Caco-2 (cell line): ENCODE results near the gene WWOX. TPM values are rescaled to one million over a fixed set of nuclear protein-coding genes. Genes with fewer than 3 reads are reported as not detected.

Experiments used
- BruUV-seq: library from RNA; stranded (reverse); fragments of 400-500 nt; replicated peaks from 2 replicates; lab custom pipeline; 2021; lab: Mats Ljungman, UMichigan
- CTCF ChIA-PET: fragments of 300-600 bp; sonication (Branson Sonifier 250); formaldehyde crosslinking; loops from one replicate; lab custom pipeline; 2022; ENCODE audit warnings: antibody characterized with exemption; lab: Charles Lee
- POLR2A ChIA-PET: fragments of 300-600 bp; sonication (Branson Sonifier 250); formaldehyde crosslinking; loops from one replicate; lab custom pipeline; 2022; ENCODE audit warnings: antibody characterized with exemption; lab: Charles Lee
- DNase-seq, 2 experiments: peaks; one replicate each; pipeline versions ENCODE4 v3.0.0 to v3.0.0-alpha.2; 2020 to 2022
- H3K27me3 ChIP-seq: replicated peaks from 2 replicates; pipeline ENCODE4 v1.6.0; 2011; ENCODE audit warnings: low read length; ENCODE audit not compliant: control insufficient read depth, insufficient read depth
- H3K36me3 ChIP-seq: 2 replicates; pipeline ENCODE4 v1.5.1; 2011; ENCODE audit warnings: low read length; ENCODE audit not compliant: control insufficient read depth, insufficient read depth
- H3K4me1 ChIP-seq: fragments of 250-450 bp; sonication (Bioruptor Pico); 2 replicates; pipeline ENCODE4 v1.5.1; 2020; ENCODE audit warnings: mild to moderate bottlenecking
- H3K4me3 ChIP-seq: 2 replicates; pipeline ENCODE4 v1.5.1; 2011; ENCODE audit warnings: low read depth, mild to moderate bottlenecking, control low read depth, low read length
- H3K9me3 ChIP-seq: fragments of 250-450 bp; sonication (Bioruptor Pico); 2 replicates; pipeline ENCODE4 v1.5.1; 2020; ENCODE audit warnings: mild to moderate bottlenecking, moderate library complexity
- H3K27ac Mint-ChIP-seq: one replicate; pipeline ENCODE4 v1.8.0; 2022; ENCODE audit warnings: mixed read lengths; ENCODE audit not compliant: unreplicated experiment
- H3K27me3 Mint-ChIP-seq: one replicate; pipeline ENCODE4 v1.8.0; 2022; ENCODE audit warnings: mixed read lengths; ENCODE audit not compliant: insufficient read depth, unreplicated experiment
- H3K36me3 Mint-ChIP-seq: one replicate; pipeline ENCODE4 v1.8.0; 2022; ENCODE audit warnings: mild to moderate bottlenecking, mixed read lengths; ENCODE audit not compliant: insufficient read depth, unreplicated experiment
- H3K4me1 Mint-ChIP-seq: one replicate; pipeline ENCODE4 v1.8.0; 2022; ENCODE audit warnings: low read depth, mixed read lengths; ENCODE audit not compliant: unreplicated experiment
- H3K4me3 Mint-ChIP-seq: one replicate; pipeline ENCODE4 v1.8.0; 2022; ENCODE audit warnings: mild to moderate bottlenecking, moderate library complexity, mixed read lengths; ENCODE audit not compliant: unreplicated experiment
- H3K9me3 Mint-ChIP-seq: one replicate; pipeline ENCODE4 v1.8.0; 2022; ENCODE audit warnings: mixed read lengths; ENCODE audit not compliant: unreplicated experiment
- CTCF ChIP-seq, 2 experiments: fragments of 200-600 bp in 1 of 2; IDR thresholded peaks; 1 replicate in 1 of 2; 2 replicates in 1 of 2; pipeline versions ENCODE4 v1.5.1 to v1.8.0; 2011 to 2022; ENCODE audit warnings: antibody characterized with exemption in 1 of 2, control low read depth in 1 of 2, inconsistent platforms in 1 of 2, low read depth in 1 of 2, low read length in 1 of 2, mild to moderate bottlenecking in 1 of 2, moderate library complexity in 1 of 2; ENCODE audit not compliant: insufficient read depth in 1 of 2, severe bottlenecking in 1 of 2, unreplicated experiment in 1 of 2
- intact Hi-C: fragments of 100-400 bp; cut with micrococcal nuclease; formaldehyde crosslinking; loops from one replicate; pipeline ENCODE4 v1.10.0; 2022; ENCODE audit not compliant: unreplicated experiment
- total RNA-seq: library from RNA; stranded (reverse); gene quantifications from 2 replicates; pipeline ENCODE4 v1.2.3, GENCODE V29; 2022

The WWOX gene
- total RNA-seq, 1 experiment from 2014 or later: 45.0 TPM

- Histone ChIP-seq H3K4me1 (no peaks in the 10 kb centered on the region), H3K27me3 (no peaks in the 10 kb centered on the region), H3K9me3 (no peaks in the 10 kb centered on the region), H3K36me3 (no peaks in the 10 kb centered on the region), H3K4me3 (no peak overlapping the region)
- Mint-ChIP-seq H3K36me3 (no peaks in the 10 kb centered on the region), H3K4me1 (no peaks in the 10 kb centered on the region), H3K4me3 (no peak overlapping the region), H3K9me3 (no peaks in the 10 kb centered on the region), H3K27ac (no peak overlapping the region), H3K27me3 (no peaks in the 10 kb centered on the region)
- no peak for DNase-seq
- no TSS peak for BruUV-seq
- ChIA-PET CTCF (no interaction called here), POLR2A (no interaction called here)
- intact Hi-C loops: no loop called here
- TF ChIP-seq CTCF (IDR thresholded peaks at IDR 0.05; ENCODE audit: insufficient read depth in 1 of 2, low read depth in 1 of 2, low read length in 1 of 2, severe bottlenecking in 1 of 2, unreplicated experiment in 1 of 2): no peak
These were observed 1043.6 kb downstream of the WWOX start for GRCh38 chr16:79143026-79143425.

GRCh38 chr16:79150151-79150550 lies 1050.7 kb downstream of the WWOX start:
- Mint-ChIP-seq H3K27me3 (no peaks in the 10 kb centered on the region), H3K4me1 (peaks cover 6% of the 10 kb centered on the region), H3K4me3 (no peak overlapping the region), H3K9me3 (no peaks in the 10 kb centered on the region), H3K27ac (no peak overlapping the region), H3K36me3 (no peaks in the 10 kb centered on the region)
- no TSS peak for BruUV-seq
- Histone ChIP-seq H3K27me3 (no peaks in the 10 kb centered on the region), H3K36me3 (no peaks in the 10 kb centered on the region), H3K4me3 (no peak overlapping the region), H3K4me1 (peaks cover 27% of the 10 kb centered on the region), H3K9me3 (no peaks in the 10 kb centered on the region)
- ChIA-PET CTCF (no interaction called here), POLR2A (no interaction called here)
- no peak for TF ChIP-seq CTCF (IDR thresholded peaks at IDR 0.05; ENCODE audit: insufficient read depth in 1 of 2, low read depth in 1 of 2, low read length in 1 of 2, severe bottlenecking in 1 of 2, unreplicated experiment in 1 of 2)
- intact Hi-C loops: loop anchor here (10.0 kb wide), 1 partner anchor 625 kb away; no protein-coding TSS in a partner anchor
- DNase-seq: peak in 1 of 2 experiments; percentile 36

- Mint-ChIP-seq H3K36me3 (no peaks in the 10 kb centered on the region), H3K9me3 (no peaks in the 10 kb centered on the region), H3K4me3 (no peak overlapping the region), H3K27me3 (no peaks in the 10 kb centered on the region), H3K27ac (peak overlapping the region; percentile 3), H3K4me1 (peaks cover 6% of the 10 kb centered on the region)
- BruUV-seq: no TSS peak
- Histone ChIP-seq H3K4me1 (peaks cover 31% of the 10 kb centered on the region), H3K36me3 (no peaks in the 10 kb centered on the region), H3K27me3 (no peaks in the 10 kb centered on the region), H3K4me3 (no peak overlapping the region), H3K9me3 (no peaks in the 10 kb centered on the region)
- intact Hi-C loops: loop anchor here (10.0 kb wide), 1 partner anchor 624 kb away; no protein-coding TSS in a partner anchor
- POLR2A ChIA-PET: no interaction called here
- no peak for TF ChIP-seq CTCF (IDR thresholded peaks at IDR 0.05; ENCODE audit: insufficient read depth in 1 of 2, low read depth in 1 of 2, low read length in 1 of 2, severe bottlenecking in 1 of 2, unreplicated experiment in 1 of 2)
- CTCF ChIA-PET: no interaction called here
- DNase-seq: no peak
These were observed 1051.3 kb downstream of the WWOX start for GRCh38 chr16:79150632-79151310.
